GM19043 (cell line): ENCODE results near the gene IFT25.

Source experiments
- ATAC-seq: cut with Tn5 transposase; IDR thresholded peaks from one replicate; pipeline ENCODE4 v1.9.1; 2021; ENCODE audit warnings: low read depth; ENCODE audit not compliant: unreplicated experiment

The IFT25 gene

DNA sequence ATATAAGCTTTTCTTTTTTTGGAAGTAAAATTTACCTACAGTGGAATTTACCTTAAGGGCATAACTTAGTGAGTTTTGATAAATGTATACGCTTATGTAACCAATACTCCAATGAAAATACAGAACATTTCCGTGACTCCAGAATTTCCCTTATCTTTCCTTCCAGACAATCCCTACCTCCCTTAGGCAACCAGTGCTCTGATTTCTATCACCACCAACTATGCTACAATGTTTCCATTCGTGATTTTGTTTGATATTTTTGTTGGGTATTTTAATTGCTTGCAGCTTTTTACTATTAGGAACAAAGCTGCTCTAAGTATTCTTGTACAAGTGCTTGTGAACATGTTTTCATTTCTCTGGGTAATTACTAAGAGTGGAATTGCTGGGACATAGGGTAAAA, 14.6 kb downstream of the IFT25 start:
- no peak for ATAC-seq

GRCh38 chr1:53929246-53929960, 16.1 kb downstream of the IFT25 start:
- ATAC-seq, result no peak

DNA sequence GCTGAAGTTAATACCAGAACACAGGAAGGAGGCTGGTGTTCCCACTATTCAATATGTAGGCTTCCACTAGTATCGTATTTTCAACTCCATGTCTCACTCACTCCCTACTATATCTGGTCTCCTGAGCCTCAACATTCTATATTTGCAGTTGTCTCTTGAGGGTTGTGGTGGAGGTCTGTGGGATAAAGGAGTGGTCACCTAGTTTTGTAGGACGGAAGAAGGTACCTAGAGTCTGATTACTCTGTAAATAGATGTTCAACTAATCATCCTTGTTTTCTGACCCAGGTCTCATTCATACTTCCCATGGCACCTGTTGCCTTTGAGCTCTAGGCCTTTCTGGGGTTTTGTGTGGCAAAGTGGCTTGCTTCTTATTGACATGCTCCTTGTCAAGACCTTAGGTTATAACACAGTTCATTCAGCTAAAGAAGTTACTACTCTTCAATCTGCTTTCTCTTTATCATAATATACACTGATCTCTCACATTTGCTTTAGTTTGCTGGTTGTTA, 18.1 kb downstream of the IFT25 start:
- ATAC-seq, result no peak

DNA sequence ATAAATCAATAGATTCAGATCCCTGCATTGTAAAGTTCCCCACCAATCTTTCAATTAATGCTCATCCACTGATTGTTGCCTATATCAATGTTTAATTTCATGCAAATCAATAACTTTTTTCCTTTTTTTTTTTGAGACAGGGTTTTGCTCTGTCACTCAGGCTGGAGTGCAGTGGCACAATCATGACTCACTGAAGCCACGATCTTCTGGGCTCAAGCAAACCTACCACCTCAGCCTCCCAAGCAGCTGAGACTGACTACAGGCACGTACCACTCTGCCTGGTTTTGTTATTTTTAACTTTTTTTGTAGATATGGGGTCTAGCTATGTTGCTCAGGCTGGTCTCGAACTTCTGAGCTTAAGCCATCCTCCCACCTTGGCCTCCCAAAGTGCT, 25.8 kb downstream of the IFT25 start:
- ATAC-seq, result no peak

GRCh38 chr1:53918343-53918742, 27.2 kb downstream of the IFT25 start:
- ATAC-seq, result no peak

DNA sequence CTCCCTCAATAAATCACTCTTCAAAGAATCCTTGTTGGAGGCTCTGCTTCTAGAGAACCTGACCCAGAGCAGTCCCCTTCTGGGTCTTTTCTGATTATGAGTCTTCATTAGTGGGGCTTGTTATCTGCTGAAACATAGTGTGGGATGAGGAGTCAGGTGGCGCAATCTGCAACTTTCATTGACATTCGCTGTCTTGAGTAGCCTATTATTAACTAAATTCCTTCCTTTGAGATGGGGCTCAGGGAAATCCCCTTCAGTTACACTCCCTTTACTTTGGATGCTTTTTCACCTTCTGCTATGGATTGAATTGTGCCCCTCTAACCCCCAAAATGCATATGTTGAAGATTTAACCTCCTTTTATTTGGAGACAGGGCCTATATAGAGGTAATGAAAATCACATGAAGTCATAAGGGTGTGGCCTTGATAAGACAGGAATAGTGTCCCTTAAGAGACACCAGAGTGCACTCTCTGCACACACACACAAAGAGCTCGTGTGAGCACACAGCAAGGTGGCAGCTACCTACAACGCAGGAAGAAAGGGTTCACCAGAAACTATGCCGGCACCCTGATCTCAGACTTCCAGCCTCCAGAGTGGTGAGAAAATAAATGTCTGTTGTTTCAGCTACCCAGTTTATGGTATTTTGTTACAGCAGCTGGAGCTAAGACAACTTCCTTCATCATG, 32.0 kb downstream of the IFT25 start:
- ATAC-seq, result no peak

DNA sequence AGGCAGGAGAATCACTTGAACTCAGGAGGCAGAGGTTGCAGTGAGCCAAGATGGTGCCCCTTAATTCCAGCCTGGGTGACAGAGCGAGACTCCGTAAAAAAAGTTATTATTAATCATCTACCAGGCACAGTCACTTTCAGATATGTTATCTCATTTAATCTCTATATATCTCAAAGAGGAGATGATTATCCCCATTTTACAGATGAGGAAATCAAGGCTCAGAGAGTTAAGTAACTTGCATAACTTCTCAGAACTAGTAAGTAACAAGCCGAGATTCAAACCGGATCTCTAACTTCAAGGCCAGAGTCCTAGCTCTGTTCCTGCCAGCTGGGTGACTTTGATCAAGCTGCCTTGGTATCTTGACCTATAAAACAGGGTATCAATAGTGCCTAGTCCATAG, 34.1 kb downstream of the IFT25 start:
- ATAC-seq, result no peak

GRCh38 chr1:53909946-53910345, 35.6 kb downstream of the IFT25 start:
- no peak for ATAC-seq

- no peak for ATAC-seq
These were observed 39.4 kb downstream of the IFT25 start for GRCh38 chr1:53906121-53906520.

DNA sequence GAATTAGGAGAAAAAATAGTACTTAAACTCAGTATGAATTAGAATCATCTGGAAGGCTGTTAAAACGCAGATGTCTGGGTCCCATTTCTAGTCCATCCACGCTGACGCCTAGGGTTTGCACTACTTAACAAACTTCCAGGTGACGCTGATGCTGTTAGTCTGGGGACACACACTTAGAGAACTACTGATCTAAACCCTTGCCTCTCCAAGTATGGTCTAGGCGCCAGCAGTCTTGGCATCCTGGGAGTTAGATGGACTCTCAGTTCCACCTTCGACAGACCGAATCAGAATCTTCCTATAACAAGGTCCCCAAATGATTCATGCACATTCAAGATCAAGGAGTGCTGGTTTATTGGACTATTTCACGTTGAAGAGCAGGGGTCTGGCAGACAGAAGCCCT, 40.0 kb downstream of the IFT25 start:
- ATAC-seq, result no peak

GRCh38 chr1:53902235-53903138, 43.0 kb downstream of the IFT25 start:
- no peak for ATAC-seq

DNA sequence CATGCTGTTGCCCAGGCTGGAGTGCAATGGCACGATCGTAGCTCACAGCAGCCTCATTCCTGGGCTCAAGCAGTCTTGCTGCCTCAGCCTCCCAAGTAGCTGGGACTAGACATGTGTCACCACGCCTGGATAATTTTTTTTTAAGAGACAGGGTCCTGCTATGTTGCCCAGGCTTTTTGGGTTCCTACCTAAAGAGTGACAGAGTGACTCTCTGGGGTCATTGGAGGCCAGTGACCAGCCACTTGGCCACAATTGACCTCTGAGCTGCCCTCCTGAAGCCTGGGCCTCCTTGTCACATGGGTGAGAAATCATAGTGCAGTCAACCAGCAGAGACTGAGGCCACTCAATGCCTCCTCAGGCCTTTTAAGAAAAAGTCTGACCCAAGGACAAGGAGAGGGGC, 45.8 kb downstream of the IFT25 start:
- no peak for ATAC-seq

DNA sequence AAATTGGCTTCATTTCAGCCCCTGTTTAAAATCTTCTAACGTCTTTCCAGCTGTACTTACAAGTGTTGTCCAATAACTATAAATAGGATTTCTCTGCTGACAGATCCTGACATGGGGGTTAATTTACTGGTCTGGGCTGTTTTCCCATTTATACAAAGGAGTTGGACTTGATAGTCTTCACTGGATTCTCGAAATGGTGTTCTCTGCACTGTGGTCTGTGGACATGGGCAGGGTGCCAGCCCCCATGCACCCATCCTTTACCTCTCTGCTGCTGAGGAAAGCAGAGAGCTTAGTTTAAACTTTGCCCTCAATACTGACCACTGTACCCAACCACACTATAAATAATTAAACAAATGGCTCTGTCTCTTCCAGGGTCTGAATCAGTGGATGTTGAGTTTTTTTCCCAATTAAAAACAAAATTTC, 46.3 kb downstream of the IFT25 start:
- ATAC-seq, result no peak

GRCh38 chr1:53896635-53897229, 48.8 kb downstream of the IFT25 start:
- no peak for ATAC-seq

- no peak for ATAC-seq
These were observed 50.1 kb downstream of the IFT25 start for GRCh38 chr1:53895421-53895820.

- no peak for ATAC-seq
These were observed 50.9 kb downstream of the IFT25 start for GRCh38 chr1:53894644-53895043.

DNA sequence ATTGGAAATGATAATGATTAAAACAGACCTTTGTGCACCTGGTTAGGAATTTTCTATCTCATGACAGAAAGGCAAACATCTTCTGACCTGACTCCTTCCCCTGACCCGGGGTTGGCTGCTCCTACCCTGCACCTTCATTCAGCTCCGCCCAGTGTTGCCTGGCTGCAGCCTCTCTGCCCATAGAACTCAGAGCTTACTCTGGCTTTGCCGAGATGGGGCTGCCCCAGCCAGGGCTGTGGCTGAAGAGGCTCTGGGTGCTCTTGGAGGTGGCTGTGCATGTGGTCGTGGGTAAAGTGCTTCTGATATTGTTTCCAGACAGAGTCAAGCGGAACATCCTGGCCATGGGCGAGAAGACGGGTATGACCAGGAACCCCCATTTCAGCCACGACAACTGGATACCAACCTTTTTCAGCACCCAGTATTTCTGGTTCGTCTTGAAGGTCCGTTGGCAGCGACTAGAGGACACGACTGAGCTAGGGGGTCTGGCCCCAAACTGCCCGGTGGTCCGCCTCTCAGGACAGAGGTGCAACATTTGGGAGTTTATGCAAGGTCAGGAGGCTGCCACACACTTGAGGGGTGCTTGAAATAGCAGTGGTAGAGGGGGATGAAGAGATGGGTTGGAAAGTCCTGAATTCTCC, 51.4 kb downstream of the IFT25 start, which contains the start of gene DIO1:
TSS of gene DIO1 (plus strand) at position 189 of the 638 bp plus-strand sequence. CDS start at position 213, 24 bp downstream.
- no peak for ATAC-seq

DNA sequence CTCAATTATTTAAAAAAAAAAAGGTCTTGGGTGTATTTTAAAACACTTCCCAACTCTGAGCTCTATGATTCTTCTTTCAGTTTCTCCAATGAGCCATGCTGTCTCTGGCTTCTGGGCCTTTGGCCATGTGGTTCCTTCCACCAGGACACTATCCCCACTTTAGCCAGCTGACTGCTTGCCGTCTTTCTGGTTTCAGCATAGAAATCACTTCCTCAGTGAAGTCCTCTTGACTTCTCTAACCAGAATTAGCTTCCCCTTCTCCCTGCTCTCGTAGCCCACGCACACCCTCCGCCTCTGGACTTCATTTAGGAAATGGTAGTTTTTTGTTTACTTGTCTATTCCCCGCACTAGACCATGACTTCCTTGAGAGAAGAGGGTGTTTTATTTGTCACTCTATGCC, 52.6 kb downstream of the IFT25 start:
- no peak for ATAC-seq

- ATAC-seq, result no peak
These were observed 53.8 kb downstream of the IFT25 start for GRCh38 chr1:53891678-53892077.

DNA sequence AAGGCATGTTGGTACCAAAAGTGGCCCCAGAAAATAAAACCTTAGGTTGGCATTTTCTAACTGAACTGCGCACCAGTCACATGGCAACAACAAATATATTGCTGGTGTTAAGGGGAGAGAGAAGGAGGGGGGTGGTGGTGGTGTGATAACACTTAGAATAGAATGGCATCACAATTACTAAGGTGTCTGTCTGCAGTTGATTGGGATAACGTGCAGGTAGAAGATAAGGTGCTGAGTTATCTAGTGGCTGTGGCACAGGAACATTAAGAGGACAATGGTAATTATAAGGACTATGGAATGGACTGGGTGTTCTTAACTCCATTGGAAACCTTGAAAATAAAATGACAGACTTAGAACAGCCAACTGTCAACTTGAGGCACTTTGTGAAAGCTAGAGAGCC, 54.5 kb downstream of the IFT25 start:
- no peak for ATAC-seq
